GM19468 (cell line): ENCODE results near the gene ATP9B.

Experiments used
- ATAC-seq: cut with Tn5 transposase; IDR thresholded peaks from one replicate; pipeline ENCODE4 v1.9.1; 2021; ENCODE audit warnings: mild to moderate bottlenecking, moderate library complexity, moderate number of reproducible peaks; ENCODE audit not compliant: unreplicated experiment; ENCODE audit errors: extremely low read depth

ATP9B gene

DNA sequence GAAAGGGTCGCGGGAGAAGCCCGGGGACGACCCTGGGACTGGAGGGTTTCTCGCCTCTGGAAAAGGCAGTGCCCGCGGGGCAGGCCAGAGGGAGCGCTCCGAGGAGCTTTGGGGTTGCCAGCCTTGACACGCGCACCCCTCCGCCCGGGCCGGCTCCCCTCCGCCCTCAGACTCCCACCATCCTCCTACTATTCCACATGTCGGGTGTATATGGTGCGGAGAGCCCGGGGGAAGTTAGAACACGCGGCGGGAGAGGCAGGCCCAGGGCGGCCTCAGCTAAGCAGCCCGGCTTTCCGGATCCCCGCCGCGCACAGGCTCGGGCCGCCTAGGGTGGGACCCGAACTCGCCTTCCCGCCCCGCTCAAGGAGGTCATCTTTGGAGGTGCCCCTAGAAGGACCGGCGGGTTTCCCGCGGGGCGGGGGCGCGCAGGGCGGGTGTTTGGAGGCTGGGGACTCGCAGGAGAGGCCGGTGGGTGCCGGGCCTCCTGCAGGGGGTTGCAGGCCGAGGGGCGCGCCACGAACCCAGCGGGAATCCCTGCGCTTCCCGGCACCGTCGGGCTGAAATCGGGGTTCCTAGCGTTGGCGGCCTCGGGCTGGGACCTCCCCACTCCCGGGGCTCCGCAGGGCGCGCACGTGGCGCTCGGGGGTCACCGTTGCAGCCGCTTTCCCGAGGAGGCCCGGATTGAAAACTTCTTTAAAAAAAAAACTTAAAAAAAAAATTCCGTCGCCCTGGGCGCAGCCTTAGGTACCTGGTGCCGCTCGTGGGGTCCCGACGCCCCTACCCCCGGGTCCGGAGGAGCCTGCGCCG, 330.3 kb downstream of the ATP9B start:
- ATAC-seq = no peak

DNA sequence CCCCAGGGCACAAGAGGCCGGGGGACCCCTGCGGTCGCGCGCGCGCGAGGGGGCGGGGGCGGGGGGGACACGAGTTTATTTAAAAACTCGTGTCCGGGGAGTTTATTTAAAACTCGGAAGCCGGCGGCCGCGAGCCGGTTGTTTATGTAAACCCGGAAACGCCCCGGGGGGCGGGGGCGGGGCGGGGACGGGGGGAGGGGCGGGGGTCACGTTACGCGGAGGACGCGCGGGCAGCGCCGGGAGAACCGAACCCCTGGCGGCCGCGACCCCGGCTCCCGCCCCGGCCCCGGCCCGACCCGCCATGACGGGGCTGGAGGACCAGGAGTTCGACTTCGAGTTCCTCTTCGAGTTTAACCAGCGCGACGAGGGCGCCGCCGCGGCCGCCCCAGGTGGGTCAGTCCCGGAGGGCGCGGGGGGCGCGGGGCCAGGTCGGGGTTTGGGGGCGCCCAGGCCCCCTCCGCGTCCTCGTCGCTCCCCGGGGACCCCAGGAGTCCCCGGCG, 330.9 kb downstream of the ATP9B start:
- ATAC-seq = no peak

DNA sequence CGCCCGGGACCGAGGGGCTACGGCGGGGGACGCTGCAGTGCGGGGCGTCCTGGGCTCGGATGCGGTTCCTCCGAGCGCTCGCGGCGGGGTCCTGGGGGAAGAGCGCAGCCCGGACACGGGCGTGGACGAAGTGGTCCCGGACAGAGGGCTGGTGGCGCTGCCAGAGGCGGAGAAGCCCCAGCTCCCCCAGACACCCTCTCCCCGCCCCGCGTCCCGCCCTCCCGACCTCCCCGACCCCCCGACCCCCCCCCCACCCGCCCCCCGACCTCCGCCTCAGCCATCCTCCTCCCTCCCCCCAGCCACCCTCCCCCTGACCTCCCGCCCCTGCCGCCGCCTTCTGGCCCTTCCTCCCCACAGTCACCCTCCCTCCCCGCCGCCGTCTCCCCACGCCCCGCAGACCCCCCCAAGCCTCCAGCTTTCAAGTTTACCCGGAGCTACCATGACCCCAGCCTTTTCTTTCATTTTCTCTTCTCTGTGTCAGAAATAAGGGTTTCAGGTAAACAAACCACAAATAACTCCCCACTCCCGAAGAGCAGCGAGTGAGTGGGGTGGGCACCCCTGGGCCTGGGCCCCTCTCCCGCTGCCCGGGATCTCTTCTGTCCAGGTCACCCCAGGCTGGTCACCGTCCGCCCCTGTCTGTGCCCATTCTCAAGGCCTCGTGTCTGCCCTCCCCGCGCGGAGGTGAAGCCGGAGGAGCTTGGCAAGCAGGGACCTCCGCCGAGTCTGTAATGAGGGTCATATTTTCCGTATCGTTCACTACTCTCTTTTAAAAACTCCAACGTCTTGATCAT, 331.6 kb downstream of the ATP9B start:
- ATAC-seq = no peak

DNA sequence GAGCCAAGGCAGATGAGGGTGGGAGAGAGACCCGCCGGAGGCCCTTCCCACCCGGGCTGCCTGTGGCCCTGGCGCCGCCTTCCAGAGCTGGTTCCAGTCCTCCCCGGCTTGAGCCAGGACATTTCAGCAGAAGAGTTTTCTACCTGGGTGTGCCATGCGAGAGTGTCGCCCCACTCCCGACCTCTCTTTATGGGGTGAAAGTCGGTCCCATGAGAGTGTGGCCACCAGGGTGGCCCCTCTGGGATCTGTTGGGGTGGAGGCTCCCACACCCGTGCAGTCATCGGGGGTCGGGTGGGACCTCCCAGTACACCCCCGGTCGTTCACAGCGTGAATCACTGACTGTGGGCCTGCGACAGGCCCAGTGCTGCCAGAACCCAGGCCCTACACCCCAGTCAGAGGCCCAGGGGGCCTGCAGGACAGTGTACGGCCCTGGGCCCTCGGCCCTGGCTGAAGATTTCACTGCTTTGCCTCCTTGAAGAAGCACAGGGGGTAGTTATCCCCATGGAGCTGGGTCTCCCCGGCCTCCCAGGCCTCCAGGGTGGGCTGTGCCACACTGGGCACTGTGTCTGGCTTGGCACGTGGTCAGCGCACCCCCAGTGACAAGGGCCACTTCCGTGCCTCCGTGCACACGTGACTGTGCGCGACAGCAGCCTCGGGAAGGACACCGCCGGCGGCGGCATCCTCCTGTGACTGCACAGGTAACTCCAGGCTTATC, 332.5 kb downstream of the ATP9B start:
- ATAC-seq = no peak

DNA sequence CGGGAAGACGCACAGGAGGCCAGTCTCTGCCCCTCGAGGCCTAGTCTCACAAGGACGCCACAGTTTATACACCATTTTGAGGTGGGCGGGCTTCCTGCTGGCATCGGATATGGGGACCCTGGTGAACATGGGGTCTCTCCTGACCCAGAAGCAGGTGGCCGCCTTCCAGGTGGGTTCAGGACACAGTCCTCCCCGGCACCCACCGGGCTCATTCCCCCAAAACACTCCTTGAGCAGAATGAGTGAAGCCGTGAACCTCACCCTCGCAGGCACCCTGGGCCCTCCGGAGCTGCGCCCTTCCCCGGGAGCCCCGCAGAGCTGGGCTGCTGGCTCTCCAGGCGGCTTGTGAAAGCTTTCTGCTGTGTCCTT, 333.0 kb downstream of the ATP9B start:
- no peak for ATAC-seq

DNA sequence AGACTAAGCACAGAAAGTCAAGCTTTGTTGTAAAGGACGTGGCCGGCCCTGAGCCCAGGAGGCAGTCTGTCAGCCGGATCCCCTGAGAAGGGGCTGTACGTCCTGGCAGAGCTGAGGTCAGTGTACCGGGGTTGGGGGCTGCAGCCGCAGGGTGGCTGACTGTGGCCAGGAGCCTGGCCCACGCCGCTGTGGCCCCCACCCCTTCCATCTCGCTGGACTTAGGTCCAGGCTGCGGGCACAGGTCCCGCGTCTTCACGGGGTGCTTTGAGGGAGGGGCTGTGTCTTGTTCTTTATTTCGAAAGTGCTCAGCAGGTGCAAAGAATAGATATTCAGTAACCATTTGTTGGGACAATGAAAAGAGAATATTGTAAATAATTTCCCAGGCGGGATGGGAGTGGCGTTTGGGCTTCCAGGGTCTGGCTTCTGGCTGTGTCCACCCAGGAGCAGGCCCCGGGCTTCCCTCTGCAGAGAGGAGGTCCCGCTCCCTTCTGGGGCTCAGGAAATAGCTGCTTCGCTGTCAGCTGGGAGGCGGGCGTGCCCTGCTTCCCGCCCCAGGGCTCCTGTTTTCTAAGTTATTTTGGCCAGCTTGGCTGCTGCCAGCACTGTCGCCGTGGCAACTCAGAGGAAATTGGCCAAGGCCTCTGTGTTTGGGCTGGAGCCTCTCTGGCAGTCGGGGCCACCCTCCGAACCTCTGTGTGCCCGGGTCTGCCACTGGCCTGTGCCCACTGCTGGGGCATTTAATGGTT, 334.0 kb downstream of the ATP9B start:
- no peak for ATAC-seq

DNA sequence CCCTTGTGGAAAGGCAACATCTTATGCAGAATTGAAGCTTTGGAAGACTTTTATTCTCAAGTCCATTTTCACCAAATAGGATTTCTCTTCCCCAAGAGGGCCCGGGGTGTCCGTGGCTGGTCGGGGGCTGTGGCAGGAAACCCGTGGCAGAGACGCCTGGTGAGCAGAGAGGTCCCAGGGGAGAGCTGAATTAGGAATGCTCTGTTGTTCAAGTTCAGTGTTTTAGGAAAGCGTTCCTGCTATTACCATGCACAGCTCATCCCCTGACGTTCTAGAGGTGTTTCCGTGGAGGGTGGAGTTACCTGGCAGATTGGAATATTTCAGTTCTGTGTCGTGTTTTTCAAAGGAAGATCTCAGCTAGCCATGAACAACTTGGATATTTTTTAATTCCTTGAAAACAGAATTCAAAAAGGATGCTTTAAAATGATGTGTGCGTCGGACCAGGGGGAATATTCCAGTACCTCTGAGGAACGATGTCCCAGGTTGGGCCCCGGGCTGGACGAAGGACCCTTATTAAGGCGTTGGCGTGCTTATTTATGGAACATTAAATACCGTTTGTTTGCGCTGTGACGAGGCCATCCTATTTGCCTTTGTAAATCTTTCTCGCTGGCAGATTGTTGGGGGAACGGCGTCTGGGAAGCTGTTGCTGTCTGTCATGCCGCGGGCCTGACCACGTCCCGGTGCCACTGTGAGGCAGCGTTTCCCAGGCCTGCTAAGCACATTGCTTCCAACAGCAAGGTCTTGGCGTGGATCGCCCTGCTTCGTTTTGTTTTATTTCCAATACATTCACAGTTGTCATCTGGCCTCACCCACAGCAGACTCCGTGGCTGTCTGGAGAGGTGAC, 334.8 kb downstream of the ATP9B start:
- ATAC-seq = no peak

DNA sequence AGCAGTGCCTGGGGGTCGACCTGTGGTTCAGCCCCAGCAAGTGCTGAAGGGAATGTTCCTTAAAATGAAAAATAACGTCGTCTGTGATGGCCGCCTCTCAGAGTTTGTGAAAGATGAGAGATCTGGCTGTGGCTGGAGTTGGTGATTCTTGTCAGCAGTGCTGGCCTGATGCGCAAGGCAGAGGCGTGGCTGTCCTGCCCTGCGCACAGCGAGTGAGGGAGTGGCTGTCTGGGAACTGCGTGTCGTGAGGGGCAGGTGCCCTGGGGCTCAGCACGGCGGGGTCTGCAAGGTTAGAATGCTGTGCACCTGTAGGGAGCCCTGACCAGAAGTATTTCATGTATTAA, 335.3 kb downstream of the ATP9B start:
- ATAC-seq = no peak

DNA sequence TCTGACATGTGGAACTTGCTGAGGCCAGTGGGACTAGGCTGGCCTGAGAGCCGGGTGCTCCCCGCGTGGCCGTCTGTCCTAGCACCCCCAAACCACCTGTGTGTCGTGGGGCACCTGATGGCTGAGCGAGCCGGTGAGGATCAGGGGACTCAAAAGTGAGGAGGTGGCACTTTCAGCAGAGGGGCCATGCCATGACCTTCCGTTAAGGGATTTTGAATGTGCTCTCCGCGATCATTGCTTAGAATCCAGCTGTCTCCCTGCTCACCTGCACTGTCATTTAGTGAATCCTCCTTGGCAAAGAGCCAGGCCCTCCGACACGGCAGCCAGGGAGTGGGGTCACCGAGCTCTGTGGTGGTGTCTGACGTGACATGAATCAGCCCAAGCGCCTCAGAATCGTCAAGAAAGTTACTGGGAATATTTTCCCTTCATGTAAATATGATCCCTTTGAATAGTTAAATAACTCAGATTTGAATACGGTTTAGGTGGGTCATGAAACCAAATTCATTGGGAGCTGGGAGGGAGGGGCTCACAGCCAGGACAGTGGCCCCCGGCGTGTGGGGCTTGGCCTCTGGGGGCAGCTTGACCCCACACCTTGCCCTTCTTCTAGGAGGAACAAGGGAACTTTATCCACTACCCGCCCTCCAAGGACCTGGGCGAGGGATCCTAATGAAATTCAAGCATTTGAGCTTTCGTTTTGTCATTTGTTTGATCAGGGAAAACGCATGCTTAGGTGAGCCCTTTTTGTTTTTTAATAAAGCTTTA, 336.0 kb downstream of the ATP9B start:
- ATAC-seq = no peak

DNA sequence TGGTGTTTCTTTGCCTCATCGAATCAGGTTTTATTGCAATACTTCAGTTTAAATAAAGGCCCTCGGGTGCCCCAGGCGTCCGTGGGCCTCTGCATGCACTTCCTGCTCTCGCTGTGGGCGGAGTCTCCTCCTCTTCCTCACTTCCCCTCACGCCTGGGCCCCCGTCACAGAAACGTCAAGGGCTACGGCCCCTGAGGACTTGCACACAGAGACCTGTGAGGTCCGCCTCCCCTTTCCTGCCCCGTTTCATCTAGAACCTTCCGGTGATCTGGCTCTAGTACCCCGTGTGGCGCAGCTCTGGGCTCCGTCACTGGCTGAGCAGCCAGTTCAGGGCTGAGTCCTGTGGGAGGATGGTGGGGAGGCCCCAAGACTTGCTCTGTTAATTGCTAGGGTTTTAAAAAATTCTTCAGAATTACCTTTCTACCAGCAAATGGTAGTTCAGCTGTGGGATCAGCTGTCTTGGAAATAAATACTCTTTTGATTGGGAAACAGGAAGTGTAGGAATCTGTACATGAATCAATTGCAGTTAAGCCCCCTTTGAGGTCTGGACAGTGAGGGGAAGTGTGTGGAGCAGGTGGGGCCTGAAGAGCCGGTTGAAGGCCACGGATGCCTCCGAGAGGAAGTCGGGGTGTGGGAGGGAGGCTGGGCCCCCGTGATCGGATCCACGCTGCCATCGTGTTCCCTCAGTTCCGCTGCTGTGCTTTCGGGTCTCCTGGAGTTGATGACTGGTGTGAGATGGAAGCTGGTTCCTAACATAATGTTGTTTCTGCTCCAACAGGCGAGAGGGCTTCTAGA, 336.8 kb downstream of the ATP9B start:
- ATAC-seq = peak; percentile 33

DNA sequence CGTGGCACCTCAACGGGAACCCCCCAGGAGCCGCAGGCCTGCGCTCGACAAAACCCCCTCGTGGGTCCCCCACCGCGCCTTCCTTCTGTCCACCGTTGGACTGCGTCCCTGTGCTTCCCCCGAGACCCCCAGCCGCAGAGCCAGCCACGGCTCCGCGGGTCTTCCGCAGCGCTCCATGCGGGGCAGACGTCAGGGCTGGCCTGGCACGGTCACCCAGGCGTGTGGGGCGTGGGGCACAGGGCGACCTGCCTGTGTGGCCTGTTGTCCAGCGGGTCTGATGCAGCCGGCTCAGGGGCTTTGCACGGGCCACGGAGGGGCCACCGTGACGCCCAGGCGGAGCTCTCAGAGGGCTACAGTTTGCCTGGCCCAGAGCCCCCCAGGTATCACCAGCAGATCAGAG, 337.5 kb downstream of the ATP9B start:
- no peak for ATAC-seq

DNA sequence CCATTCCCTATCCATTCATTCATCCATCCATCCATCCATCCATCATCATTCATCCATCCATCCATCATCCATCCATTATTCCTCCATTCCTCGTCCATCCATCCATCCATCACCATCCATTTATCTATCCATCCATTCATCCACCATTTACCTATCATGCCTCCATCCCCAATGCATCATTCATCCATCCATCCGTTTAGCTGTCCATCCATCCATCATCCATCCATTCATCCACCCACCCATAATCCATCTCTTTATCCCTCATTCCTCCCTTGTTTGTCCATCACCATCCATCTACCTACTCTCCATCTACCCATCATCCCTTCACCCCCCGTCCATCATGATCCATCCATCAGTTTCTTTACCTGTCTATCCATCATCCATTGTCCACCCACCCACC, 340.1 kb downstream of the ATP9B start:
- ATAC-seq = no peak

DNA sequence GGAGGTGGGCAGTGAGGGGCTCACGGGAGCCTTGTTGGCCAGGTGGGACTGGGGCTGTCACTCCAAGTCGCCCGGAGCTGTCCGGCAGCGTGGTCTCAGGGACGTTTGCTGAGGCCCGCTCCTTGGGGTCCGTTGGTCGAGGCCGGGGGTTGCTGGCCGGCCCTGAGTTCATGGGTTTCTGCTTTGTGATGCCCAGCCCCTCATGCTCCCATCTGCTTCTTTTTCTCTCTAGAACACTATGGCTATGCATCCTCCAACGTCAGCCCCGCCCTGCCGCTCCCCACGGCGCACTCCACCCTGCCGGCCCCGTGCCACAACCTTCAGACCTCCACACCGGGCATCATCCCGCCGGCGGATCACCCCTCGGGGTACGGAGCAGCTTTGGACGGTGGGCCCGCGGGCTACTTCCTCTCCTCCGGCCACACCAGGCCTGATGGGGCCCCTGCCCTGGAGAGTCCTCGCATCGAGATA, 341.0 kb downstream of the ATP9B start:
- ATAC-seq = no peak

DNA sequence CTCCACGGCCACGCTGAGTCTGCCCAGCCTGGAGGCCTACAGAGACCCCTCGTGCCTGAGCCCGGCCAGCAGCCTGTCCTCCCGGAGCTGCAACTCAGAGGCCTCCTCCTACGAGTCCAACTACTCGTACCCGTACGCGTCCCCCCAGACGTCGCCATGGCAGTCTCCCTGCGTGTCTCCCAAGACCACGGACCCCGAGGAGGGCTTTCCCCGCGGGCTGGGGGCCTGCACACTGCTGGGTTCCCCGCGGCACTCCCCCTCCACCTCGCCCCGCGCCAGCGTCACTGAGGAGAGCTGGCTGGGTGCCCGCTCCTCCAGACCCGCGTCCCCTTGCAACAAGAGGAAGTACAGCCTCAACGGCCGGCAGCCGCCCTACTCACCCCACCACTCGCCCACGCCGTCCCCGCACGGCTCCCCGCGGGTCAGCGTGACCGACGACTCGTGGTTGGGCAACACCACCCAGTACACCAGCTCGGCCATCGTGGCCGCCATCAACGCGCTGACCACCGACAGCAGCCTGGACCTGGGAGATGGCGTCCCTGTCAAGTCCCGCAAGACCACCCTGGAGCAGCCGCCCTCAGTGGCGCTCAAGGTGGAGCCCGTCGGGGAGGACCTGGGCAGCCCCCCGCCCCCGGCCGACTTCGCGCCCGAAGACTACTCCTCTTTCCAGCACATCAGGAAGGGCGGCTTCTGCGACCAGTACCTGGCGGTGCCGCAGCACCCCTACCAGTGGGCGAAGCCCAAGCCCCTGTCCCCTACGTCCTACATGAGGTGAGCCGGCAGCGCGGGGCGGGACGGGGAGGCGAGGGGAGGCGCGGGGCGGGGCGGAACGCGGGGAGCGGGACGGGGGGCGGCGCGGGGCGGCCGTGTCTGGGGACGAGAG, 341.8 kb downstream of the ATP9B start:
- ATAC-seq = no peak

DNA sequence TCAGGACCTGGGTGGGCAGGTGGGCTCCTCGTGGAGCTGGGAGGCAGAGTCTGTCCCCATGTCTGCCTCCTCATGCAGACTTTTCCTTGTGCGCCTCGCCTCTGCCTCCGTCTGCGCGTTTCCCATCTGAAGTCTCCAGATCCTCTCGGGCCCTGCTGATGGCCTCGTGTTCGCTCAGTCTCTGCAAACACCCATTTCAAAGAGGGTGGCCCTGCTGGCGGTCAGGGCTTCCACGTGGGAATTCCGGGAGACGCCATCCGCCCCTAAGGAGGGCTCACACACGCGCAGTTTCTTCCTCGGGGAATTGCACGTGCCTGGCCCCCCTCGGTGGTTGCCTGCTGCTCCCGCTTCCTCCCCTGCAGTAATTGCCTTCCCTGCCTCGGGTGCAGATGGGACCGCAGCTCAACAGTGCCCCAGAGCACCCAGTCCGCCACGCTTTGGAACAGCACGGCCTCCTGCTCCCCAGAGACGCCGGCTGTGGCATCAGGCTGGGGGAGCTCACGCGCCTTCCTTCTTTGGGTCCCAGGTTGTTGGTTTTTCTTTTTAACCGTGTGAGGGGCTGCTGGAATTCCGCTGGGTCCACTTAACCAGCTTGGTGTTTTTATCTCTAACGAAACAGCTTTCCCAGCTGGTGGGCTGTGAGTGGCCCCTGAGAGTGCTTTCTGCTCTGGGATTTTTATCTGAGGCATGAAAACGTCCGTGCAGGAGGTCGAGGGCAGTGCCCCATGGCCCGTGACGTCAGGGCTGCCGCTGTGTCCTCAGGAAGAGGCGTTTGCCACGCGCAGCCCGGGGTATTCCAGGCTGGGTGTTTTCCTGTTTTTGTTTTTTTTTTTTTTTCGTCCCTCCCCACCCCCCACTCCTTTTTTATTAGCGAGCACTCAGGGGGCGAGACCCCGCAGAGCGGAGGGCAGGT, 342.7 kb downstream of the ATP9B start:
- ATAC-seq = no peak

DNA sequence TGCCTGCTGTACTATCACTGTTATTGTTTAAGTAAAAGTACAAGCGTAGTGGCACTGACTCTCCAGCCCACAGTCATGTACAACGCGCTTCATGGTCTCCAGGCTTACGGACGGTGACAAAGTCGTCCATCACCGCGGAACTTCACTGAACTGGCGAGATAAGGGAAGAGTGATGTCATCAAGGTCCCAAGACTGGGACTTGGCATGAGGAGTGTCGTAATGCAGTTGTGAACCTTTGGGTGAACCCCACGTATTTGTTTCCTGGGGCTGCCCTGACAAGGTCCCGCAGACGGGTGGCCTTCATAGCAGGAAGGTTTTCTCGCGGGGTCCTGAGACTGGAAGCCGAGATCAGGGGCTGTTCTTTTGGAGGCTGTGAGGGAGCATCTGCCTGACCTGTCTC, 343.8 kb downstream of the ATP9B start:
- no peak for ATAC-seq
